Kidney (tissue), 14 donors: ENCODE results near the gene ACBD6. TPM values are rescaled to one million over a fixed set of nuclear protein-coding genes. Genes with fewer than 3 reads are reported as not detected.

Source experiments
- DNase-seq, 5 donors: peaks; one replicate each; pipeline ENCODE4 v3.0.0-alpha.2; 2013 to 2020
- FAIRE-seq: peaks from 2 replicates; lab custom pipeline; 2012; peaks lifted over from hg19 to GRCh38; lab: Jason Lieb, UNC
- H3K27ac ChIP-seq, 2 donors: one replicate each; pipeline ENCODE4 v1.7.0; 2013; ENCODE audit warnings: low read depth in 2 of 2, low read length in 2 of 2, inconsistent platforms in 1 of 2
- H3K27me3 ChIP-seq: one replicate; pipeline ENCODE4 v1.7.1; 2013; ENCODE audit warnings: low read length, inconsistent platforms; ENCODE audit not compliant: control insufficient read depth, insufficient read depth
- H3K36me3 ChIP-seq, 3 donors: one replicate each; pipeline versions ENCODE4 v1.7.0 to v1.7.1; 2013; ENCODE audit warnings: low read length in 3 of 3, control low read depth in 1 of 3, inconsistent platforms in 1 of 3; ENCODE audit not compliant: insufficient read depth in 3 of 3, control insufficient read depth in 2 of 3
- H3K4me1 ChIP-seq, 3 donors: one replicate each; pipeline versions ENCODE4 v1.7.0 to v1.7.1; 2013; ENCODE audit warnings: low read length in 3 of 3, inconsistent platforms in 1 of 3, low read depth in 1 of 3; ENCODE audit not compliant: control insufficient read depth in 2 of 3, insufficient read depth in 2 of 3
- H3K4me3 ChIP-seq, 3 donors: one replicate each; pipeline versions ENCODE4 v1.7.0 to v1.8.1; 2013; ENCODE audit warnings: low read length in 3 of 3, control low read depth in 1 of 3, inconsistent platforms in 1 of 3
- H3K9ac ChIP-seq, 3 donors: one replicate each; pipeline versions ENCODE4 v1.7.0 to v1.7.1; 2013; ENCODE audit warnings: low read length in 3 of 3, control low read depth in 1 of 3, inconsistent platforms in 1 of 3
- H3K9me3 ChIP-seq, 3 donors: one replicate each; pipeline versions ENCODE4 v1.7.0 to v1.7.1; 2013; ENCODE audit warnings: low read length in 3 of 3, control low read depth in 1 of 3, inconsistent platforms in 1 of 3; ENCODE audit not compliant: control insufficient read depth in 2 of 3, insufficient read depth in 1 of 3
- CTCF ChIP-seq: IDR thresholded peaks from 3 replicates; pipeline ENCODE4 v1.5.1; 2012; ENCODE audit warnings: mild to moderate bottlenecking, moderate library complexity, borderline replicate concordance; ENCODE audit not compliant: insufficient read depth; ENCODE audit errors: extremely low read depth
- intact Hi-C: fragments of 100-400 bp; cut with DNase I; formaldehyde crosslinking; loops from one replicate; pipeline ENCODE4 v1.11.1; 2022
- polyA plus RNA-seq: library from polyadenylated mRNA; stranded (reverse); fragments of 350-450 nt; fragmentation: Illumina TruSeq; extraction: RNeasy Lipid Tissue Mini Kit (QIAGEN cat#74804); gene quantifications from one replicate; pipeline ENCODE4 v1.2.3, GENCODE V29; 2014; ENCODE audit warnings: low read depth, low replicate concordance; ENCODE audit not compliant: insufficient read depth
- total RNA-seq: library from RNA; stranded (reverse); fragmentation: NEBNext Ultra II Directional; extraction: Animal tissue kit (Norgen Biotek cat#: 25700); gene quantifications from one replicate; pipeline ENCODE4 v1.2.1, GENCODE V29; 2021
- donor health status: control.
- donor health status: control.
- donor health status: control.
- donor health status: control.
- donor health status: control.
- donor health status: DM: yes; HTN: yes; CAD: no.
- donor health status: Normal renal cell carcinoma (clear cell type).

Gene ACBD6
- total and polyA plus RNA-seq, 2 donors from 2014 or later, result 30.9 to 36.4 TPM

GRCh38 chr1:180265201-180265600 lies 237.2 kb downstream of the ACBD6 start:
- H3K27me3 ChIP-seq, result no peaks in the 10 kb centered on the region
- no peaks in the 10 kb centered on the region for H3K9me3 ChIP-seq
- H3K36me3 ChIP-seq, result peaks cover 0 to 3% (median 0%) of the 10 kb centered on the region in 3 donors
- no peak overlapping the region for H3K27ac ChIP-seq
- FAIRE-seq (no peak), DNase-seq (no peak)
- no peak overlapping the region for H3K9ac ChIP-seq
- no peak overlapping the region for H3K4me3 ChIP-seq
- intact Hi-C loops, result no loop called here
- TF ChIP-seq CTCF, result no peak
- H3K4me1 ChIP-seq, result peaks cover 0 to 28% (median 20%) of the 10 kb centered on the region in 3 donors

- Histone ChIP-seq H3K36me3 (peaks cover 0 to 3% (median 0%) of the 10 kb centered on the region in 3 donors), H3K9ac (no peak overlapping the region), H3K27ac (no peak overlapping the region), H3K27me3 (no peaks in the 10 kb centered on the region), H3K4me1 (peaks cover 0 to 23% (median 23%) of the 10 kb centered on the region in 3 donors), H3K9me3 (no peaks in the 10 kb centered on the region), H3K4me3 (no peak overlapping the region)
- intact Hi-C loops, result no loop called here
- TF ChIP-seq CTCF, result no peak
- DNase-seq, result no peak
- no peak for FAIRE-seq
Measured at GRCh38 chr1:180264595-180264994, 237.8 kb downstream of the ACBD6 start.

- H3K9me3 ChIP-seq, result no peaks in the 10 kb centered on the region
- peaks cover 0 to 23% (median 22%) of the 10 kb centered on the region in 3 donors for H3K4me1 ChIP-seq
- no peak for DNase-seq
- intact Hi-C loops, result no loop called here
- no peak overlapping the region for H3K27ac ChIP-seq
- H3K9ac ChIP-seq, result no peak overlapping the region
- no peaks in the 10 kb centered on the region for H3K36me3 ChIP-seq
- H3K27me3 ChIP-seq, result no peaks in the 10 kb centered on the region
- H3K4me3 ChIP-seq, result no peak overlapping the region
- no peak for FAIRE-seq
- no peak for TF ChIP-seq CTCF
Measured at GRCh38 chr1:180262628-180263488, 239.5 kb downstream of the ACBD6 start.
